Stimulated activated CD4-positive, alpha-beta T cell treated with anti-CD3 and anti-CD28 coated beads, Interleukin-4, amount 100 ng/mL, for 4 hours (primary cell): ENCODE results near the gene VMP1.
"Not testable (repeated sequence)": the region's sequence is repeated elsewhere in the genome, so short reads cannot be mapped to it uniquely, and the experiment has no call there.

Experiments used
- DNase-seq, 2 experiments: peaks; one replicate each; pipeline ENCODE4 v3.0.0-alpha.2; 2020

Gene VMP1

DNA sequence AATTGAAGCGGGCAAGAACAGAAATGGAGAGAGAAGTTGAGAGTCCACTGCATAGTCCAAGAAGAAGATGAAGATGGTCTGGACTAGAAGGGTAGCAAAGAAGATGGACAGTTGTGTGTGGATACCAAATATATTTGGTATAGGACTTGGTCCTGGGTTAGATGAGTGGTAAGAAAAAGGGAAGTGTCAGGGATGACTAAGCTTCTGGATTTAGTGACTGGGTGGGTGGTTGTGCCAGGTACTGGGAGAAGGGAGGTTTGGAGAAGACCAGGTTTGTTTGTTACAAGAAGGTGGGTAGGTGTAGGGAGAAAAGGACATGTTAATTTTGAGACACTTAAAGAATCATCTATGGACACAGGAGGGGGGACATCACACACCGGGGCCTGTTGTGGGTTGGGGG is 5.4 kb downstream of the VMP1 start:
- no peak for DNase-seq

GRCh38 chr17:59714255-59714654 is 6.8 kb downstream of the VMP1 start:
- DNase-seq: no peak

DNA sequence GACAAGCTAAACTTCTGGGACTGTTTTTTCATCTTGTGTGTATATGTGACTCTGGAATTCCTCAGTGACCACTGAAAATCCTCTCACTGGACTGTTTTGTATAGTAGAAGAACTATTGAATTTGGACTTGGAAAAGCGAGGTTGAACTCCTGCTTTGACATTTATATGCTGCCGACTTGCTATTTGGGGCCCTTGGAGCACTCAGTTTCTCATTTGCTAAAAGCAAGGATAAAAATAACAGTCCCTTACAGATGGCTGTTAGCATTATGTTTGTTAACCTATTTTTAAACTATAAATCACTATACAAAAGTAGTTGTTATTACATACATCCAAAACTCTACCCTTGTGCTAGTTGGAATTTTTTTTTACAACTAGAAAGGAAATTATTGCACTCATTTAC is 9.0 kb downstream of the VMP1 start:
- DNase-seq: no peak

- DNase-seq: no peak
Measured at GRCh38 chr17:59719526-59719925, 12.1 kb downstream of the VMP1 start.

- no peak for DNase-seq
Measured at GRCh38 chr17:59722623-59723022, 15.2 kb downstream of the VMP1 start.

- no peak for DNase-seq
Measured at GRCh38 chr17:59723041-59723440, 15.6 kb downstream of the VMP1 start.

DNA sequence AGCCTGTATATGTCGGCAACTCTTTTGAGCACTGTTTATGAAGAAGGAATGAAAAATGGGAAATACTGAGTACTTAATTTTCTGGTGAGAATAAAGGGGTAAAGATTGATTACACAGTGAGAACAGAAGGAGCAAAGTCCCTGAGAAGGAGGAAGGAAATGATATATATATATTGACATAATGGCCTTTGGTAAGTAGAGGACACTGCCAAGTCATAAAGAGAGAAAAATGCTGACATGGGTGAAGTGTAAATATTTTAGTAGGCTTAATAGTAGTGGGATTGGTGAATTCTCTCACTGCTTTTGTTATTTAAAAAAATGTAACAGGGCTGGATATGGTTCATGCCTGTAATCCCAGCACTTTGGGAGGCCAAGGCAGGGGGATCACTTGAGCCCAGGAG is 16.2 kb downstream of the VMP1 start:
- no peak for DNase-seq

DNA sequence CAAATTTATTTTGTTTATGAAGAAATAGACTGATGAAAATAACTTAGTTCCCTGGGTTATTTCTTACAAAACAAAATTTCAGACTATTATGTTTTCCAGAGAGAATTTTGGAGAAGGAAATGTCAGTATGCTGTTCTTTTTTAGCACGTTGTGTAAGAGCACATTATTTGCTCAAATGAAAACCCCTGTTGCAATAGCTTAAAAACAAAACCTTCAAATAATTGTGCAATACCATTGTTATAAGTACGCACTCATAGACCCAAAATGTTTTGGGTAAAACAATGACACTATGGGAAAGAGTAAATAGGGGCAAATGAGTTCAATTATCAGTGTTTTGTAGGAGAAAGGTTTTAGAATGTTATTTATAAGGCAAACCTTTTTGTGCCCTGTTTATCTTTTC is 18.2 kb downstream of the VMP1 start:
- no peak for DNase-seq

DNA sequence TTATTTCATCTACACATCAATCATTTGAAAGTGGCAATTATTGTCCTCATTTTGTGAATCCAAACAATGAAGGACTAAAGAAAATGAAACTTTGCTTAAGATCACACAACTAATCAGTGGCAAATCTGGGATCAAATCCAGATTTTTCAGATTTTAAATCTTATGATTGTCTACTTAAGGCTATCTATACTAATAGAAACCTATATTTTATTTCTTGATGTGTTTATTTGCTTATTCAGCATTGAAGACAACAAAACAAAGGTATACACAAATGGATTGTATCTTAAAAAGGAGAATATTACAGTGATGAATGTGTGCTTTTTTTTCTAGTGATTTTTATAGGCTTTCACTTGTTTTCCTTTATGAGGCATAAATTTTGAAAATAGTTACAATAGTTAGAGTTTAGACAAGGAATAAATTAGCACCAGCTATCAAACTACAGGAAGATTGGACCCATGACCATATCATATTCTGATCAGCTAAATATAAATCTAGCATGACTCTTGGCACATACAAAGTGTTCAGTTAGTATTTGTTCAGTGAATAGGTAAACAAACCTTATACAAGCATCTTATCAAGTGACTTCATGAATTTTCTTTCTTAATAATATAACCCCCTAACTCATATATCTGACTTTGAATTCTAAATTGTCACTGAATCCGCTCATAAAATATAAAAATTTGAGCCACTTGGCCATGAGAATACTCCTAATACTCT is 20.5 kb downstream of the VMP1 start:
- no peak for DNase-seq

GRCh38 chr17:59730268-59730834 is 22.9 kb downstream of the VMP1 start:
- no peak for DNase-seq

DNA sequence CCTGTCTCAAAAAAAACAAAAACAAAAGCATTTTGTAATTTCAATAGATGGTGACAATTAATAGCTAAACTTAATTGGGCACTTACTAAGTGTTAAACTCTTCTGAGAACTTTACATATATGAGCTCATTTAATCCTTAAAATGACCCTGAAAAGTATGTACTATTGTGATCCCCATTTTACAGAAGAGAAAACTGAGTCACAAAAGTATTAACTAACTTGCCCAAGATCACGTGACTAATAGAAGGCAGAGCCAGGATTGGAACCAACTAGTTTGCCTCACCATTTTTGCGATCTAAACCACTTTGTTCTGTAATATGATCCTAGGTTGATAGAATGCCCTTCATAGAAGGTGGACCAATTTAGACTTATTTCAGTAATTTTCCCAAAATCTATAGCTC is 26.2 kb downstream of the VMP1 start:
- DNase-seq: no peak

DNA sequence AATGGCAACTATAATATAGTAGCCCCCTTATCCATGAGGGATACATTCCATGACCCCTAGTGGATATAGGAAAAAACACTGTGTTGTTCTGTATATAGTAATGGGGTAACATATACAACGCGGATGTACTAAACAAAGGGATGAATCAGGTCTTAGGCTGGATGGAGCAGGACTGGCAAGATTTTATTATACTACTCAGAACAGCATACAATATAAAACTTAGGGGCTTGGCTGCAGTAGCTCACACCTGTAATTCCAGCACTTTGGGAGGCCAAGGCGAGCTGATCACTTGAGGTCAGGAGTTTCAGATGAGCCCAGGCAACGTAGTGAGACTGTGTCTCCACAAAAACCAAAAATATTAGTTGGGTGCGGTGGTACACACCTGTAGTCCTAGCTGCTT is 26.8 kb downstream of the VMP1 start:
- no peak for DNase-seq

GRCh38 chr17:59737324-59737723 is 29.9 kb downstream of the VMP1 start:
- no peak for DNase-seq

DNA sequence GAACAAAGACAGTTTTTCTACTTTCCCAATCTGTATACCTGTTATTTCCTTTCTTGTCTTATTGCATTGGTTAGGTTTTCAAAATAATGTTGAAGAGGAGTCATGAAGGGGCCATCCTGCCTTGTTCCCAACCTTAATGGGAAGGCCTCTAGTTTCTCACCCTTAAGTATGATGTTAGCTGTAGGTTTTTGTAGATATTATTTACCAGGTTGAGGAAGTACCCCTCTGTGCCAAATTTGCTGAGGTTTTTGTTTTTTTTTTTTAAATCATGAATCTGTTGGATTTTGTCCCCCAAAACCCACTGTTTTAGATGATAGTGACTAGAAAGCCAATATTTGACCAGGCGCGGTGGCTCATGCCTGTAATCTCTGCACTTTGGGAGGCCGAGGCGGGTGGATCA is 36.4 kb downstream of the VMP1 start:
- no peak for DNase-seq

- no peak for DNase-seq
Measured at GRCh38 chr17:59745040-59745439, 37.6 kb downstream of the VMP1 start.

- no peak for DNase-seq
Measured at GRCh38 chr17:59746849-59747445, 39.5 kb downstream of the VMP1 start.

DNA sequence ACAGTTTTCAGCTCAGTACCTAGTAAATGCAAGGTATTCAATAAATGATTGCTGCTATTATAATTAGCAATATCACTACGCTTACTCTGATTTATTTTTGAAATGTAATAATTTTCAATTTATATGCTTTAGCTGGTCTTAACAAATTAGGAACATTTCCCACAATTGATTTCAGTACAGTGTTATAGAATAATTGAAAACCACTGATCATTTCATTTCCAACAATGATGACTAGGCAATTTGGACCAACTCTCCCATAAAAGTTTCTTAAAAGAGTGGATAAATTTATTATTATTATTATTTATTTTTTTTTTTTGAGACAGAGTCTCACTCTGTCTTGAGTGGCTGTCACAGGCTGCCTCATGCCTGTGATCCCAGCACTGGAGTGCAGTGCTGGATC is 41.1 kb downstream of the VMP1 start:
- no peak for DNase-seq

GRCh38 chr17:59751955-59752413 is 44.5 kb downstream of the VMP1 start:
- no peak for DNase-seq

DNA sequence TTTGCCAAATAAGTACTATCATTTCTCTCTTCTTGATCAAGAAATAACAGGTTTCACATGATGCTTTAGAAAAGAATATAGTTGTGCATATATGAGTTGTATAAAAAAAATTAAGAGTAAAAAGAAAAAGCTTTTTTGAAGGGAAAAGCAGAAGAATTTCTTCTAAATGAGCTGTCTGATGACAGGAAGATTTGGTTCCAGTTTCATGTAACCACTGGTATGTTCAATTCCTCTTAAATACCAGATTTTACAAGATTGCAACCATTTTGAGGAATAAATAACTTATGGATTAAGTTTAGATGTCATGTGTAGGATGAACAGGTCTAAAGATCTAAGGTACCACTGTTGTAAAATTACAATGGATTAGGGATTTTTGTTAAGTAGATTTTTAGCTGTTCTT is 45.0 kb downstream of the VMP1 start:
- no peak for DNase-seq

- DNase-seq: no peak
Measured at GRCh38 chr17:59752922-59753321, 45.5 kb downstream of the VMP1 start.

- no peak for DNase-seq
Measured at GRCh38 chr17:59753522-59754467, 46.3 kb downstream of the VMP1 start.

GRCh38 chr17:59754552-59754951 is 47.1 kb downstream of the VMP1 start:
- peak in 1 of 2 experiments; percentile 65 for DNase-seq

DNA sequence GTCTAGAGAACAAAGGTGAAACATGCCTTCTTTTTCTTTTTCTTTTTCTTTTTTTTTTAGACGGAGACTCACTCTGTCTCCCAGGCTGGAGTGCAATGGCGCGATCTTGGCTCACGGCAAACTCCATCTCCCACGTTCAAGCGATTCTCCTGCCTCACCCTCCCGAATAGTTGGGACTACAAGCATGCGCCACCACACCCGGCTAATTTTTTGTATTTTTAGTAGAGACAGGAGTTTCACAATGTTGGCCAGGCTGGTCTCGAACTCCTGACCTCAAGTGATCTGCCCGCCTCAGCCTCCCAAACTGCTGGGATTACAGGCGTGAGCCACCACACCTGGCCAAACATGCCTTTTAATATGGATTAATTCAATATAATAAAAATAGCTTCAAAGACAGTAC is 47.6 kb downstream of the VMP1 start:
- not testable (repeated sequence) for DNase-seq
